ENCODE data around the gene CALCA.
"Not testable (repeated sequence)": the region's sequence is repeated elsewhere in the genome, so short reads cannot be mapped to it uniquely, and the experiment has no call there.

CALCA gene, protein sequence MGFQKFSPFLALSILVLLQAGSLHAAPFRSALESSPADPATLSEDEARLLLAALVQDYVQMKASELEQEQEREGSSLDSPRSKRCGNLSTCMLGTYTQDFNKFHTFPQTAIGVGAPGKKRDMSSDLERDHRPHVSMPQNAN

DNA sequence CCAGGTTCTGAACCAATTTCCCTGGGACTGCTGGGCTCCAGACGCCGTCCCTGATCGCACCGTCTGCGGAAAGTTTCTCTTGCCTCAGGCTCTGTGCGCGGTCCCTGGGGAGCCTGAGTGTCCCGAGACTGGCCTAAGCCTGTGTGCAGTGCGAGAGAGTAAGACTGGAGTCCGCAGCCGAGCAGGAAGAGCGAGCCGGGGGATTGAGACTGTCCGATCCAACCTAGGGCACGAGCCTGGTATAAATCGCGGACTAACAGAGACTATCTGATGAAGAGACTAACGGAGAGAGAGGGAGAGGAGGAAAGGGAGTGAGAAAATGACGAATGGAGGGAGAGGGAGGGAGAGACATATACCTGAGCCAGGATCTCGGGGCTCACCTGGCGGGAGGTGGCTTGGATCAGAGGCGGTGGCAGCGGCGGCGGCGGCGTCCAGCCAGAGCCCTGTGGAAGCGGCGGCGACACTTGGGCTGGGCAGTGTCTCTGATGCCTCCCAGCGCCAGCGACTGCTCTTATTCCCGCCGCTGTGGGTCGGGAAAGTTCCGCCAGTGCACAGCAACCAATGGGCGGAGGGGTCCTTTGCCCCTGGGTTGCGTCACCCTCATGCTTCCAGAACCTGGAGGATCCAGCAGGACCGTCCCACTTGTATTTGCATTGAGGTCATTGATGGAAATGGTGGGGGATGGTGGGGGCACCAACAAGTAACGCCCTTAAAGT lies at the start of gene CALCA:
TSS of gene CALCA (minus strand) at position 487 of the 716 bp plus-strand sequence. CDS start 1,159 bp downstream, outside the sequence.
- no peak for DNase-seq (ENCODE audit: low spot score)

DNA sequence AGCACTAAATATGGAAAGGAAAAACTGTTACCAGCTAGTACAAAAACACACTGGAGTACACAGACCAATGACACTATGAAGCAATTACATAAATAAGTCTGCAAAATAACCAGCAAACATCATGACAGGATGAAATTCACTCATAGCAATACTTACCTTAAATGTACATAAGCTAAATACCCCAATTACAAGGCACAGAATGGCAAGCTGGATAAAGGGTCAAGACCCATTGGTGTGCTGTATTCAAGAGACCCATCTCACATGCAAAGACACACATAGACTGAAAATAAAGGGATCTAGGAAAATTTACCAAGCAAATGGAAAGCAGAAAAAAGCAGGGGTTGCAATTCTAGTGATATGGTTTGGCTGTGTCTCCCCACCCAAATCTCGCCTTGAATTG lies 44.0 kb upstream of the CALCA start:
- DNase-seq (ENCODE audit: low spot score): no peak

DNA sequence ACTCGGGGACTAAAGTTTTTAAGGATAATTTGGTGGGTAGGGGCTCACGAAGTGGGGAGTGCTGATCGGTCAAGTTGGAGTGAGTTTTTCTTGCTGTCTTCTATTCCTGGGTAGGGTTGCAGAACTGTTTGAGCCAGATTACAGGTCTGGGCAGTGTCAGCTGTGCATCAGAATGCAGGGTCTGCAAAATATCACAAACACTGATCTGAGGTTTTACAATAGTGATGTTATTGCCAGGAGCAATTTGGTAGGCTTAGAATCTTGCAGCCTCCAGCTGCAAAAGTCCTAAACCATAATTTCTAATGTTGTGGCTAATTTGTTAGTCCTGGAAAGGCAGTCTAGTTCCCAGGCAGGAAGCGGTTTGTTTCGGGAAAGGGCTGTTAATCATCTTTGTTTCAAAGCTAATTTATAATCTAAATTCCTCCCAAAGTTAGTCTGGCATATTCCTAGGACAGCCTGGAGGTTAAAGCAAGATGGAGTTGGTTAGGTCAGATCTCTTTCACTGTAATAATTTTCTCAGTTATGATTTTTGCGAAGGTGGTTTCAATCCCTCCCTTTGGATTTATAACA lies 39.7 kb upstream of the CALCA start:
- no peak for DNase-seq (ENCODE audit: low spot score)

DNA sequence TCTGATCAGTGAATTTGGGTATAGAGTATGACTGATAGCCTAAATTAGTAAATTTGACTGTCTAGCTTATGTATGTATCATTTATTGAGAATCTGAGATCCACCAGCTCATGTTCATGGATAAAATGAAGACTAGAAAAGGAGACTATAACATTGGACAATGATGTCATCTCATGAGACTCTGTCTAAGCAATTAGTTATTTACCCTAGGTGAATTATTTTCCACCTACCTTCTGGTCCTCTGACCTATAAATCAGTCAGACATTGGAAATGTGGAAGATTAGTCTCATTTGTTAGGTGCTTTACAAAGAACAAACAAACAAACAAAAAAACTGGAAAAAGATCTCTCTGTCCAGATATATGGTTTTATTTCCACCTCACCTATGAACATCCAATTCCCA lies 38.7 kb upstream of the CALCA start:
- DNase-seq (ENCODE audit: low spot score): no peak

DNA sequence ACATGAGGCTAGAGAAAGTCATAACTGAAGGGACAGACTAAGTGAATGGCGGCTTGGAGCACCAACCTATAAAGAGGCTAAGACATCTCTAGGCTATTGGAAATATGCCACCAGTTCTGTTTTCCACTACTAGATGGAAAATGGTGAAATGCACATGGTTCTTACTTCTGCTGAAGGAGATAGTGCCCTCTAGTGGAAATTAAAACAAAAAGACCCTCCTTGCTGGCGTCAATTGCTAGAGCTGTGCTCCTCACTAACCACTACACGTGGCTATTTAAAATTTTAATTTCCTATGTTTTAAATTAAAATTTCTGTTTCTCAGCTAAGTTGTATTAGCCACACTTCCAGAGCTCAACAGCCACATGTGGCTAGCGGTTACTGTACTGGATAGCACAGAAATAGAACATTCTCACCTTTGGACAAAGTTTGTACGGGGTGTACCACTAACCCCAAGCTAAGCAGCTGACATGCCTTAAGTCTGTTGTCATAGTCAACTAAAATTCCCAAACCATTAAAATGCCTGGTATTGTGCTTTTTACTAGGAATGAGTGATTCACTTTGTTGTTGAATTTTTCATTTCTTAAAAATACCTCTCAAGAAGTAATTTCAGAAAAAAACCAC lies 34.1 kb upstream of the CALCA start:
- DNase-seq (ENCODE audit: low spot score): peak; percentile 76

DNA sequence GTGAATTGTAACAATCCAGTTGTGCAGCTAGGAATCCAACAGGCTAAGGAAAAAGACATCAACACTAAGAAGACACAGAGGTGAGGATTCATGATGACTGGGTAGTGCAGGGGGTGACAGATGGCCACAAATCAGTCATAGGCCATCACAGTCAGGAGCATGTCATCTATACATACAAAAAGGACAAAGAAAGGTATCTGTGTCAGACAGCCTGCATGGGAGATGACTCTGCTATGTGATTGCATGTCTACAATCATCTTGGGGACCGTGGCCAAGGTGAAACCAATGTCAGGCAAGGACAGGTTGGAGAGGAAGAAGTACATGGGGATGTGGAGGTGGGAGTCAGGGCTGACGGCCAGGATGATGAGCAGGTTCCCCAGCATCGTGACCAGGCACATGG lies 16.0 kb upstream of the CALCA start:
- DNase-seq (ENCODE audit: low spot score): not testable (repeated sequence)

DNA sequence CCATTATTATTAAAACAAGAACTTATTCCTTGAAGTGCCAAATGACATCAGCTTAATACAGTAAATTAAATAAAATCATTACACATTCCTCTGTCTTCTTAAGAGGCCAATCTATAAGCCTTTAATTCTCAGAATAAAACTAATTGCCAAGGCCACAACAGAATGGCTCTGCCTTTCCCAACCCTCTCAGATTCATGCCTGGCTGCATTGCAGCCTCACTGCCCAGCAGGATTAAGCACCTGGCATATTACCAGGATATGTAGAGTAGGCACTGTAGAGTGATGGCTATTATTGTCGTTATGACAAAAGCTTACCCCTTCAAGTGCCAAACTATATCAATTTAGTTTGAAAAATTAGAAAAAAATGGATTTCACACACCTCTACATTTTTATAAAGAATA lies 9.4 kb upstream of the CALCA start:
- no peak for DNase-seq (ENCODE audit: low spot score)

DNA sequence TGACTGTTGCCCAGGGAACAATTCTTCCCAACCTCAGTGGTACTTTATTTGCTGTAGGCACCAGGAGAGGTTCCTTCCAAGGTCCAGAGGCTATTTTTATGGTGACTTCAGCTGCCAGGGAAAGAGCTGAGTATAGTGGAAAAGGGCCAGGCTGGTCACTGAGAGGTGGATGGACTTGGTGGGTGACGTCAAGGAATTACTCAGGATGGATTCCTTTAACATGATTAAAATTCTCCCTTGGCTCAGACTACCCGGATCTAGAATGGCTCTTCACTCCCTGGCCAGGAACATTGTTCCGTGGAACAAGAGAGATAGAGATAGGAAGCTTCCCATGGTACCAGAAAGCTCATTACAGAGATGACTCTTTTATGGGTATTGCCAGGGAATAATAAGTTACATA lies 8.7 kb upstream of the CALCA start:
- DNase-seq (ENCODE audit: low spot score): peak; percentile 77

DNA sequence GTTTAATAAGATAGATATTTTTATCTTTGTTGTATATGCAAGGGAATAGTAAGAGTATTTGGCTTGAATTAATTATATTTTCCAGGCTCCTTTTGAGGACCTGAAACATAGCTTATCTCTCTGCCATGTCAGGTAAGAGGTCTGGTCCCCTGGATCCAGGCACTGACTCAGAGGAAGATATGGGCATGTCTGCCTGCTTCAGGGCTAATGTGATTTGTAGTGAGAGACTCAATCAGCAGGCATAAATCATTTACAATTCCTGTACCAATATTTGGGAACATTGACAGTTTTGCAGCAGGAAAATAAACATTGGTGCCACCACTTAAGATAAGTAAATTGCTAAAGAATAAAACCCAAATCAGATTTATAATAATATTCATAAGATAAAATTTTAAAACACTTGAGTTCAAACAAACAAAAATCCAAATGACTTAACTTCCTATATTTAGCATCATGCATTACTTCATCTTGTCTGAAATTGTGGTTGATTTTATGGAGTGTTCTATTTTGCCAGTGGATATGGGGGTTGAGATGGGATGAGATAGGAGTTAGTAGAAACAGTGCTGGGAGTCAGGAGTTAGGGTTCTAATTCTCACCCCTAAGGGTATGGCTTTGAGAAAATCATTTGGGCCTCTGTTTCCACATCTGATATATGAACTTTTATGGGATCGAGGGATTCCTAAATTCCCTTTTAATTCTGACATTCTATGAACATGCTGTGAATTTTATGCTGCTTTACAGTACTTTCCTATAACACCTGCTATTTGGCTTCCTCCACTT lies 5.1 kb upstream of the CALCA start:
- no peak for DNase-seq (ENCODE audit: low spot score)

DNA sequence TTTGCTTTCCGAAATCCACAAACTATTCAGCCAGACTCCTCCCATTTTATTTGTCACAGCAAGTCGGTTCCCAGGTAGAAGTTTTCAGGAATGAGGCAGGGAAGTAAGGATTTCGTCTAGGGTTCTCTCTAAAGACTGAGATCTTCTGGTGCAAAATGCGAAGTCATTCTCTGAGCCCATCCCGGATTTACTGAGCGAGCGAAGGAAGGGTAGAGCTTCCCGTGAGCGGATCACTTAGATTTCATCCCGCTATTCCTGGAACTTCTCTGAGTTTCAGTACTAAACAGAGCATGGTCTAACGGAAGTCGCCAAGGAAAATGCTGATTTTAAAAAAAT lies 3.1 kb upstream of the CALCA start:
- DNase-seq (ENCODE audit: low spot score): no peak

DNA sequence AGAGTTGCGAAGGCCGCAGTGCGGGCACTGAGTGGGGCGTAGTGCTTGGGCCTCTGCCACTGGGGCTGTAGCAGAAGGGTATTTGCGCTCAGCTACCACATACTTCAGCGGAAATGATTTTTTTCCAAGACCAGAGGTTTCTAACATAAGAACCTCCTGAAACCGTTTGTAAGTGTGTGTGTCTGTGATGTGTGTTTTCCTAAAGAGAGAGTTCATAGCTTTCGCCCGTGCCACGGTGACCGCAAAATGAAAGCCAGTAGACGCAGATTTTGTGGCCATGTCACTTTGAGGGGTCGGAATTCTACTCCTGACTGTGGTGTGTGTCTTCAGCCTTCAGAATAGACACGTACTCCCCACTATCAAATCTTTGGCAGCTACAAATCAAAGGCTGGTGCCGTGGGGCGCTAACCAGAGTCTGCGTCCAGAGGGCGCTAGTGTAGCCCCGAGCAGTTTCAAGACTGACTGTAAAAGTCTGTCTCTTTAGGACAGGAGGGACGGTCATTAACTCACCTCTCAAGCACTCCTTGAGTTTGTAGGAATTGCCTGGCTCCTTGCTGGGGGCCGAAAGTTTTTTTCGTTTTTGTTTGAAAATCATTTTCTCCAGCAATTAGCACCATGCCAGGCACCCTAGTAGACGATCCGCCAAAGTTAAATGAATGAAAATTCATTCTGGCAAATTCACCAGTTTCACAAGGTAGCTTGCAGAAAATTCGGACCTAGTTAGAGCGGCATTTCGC lies 2.5 kb upstream of the CALCA start:
- DNase-seq (ENCODE audit: low spot score): no peak

DNA sequence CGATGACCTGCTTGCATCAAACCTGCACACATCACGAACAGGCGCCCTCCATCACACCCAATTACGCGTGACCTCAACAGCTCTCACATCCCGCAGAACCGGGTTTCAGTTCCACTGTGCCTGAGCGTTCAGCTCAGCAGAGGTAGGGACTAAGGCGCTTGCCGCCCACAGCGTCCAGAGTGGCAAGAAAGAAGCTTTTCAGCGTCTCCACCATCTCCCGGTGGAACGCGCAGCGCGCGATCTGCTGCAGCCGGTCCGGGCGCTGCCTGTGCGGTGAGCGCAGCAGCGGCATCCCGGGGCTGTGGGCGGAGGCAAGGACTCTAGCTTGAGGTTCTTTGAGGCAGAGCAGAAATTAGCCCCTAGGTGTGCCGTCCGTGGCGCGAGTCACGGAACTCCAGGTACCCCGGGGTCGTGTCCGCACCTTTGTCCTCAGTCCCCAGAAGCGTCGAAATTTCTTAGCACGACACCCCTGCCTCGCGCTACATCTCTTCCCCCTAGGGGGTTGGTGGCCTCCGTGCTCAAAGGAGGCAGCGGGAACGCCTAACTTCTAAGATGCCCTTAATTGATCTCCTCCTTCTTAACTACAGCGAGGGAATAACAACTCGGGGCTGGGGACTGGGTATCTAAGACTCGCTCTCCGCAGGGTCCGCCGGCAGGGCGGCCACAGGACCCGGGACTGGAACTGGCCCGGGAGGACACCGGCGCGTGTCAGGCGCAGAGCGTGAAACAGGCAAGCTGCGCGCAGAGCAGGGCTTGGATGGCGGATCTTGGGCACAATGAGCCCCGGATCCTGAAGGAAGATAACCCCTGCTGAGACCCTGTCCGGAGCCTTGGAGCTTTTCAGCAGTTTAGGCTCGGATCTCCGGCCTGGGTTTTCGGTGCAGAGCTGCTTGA lies 1.7 kb upstream of the CALCA start:
- no peak for DNase-seq (ENCODE audit: low spot score)

DNA sequence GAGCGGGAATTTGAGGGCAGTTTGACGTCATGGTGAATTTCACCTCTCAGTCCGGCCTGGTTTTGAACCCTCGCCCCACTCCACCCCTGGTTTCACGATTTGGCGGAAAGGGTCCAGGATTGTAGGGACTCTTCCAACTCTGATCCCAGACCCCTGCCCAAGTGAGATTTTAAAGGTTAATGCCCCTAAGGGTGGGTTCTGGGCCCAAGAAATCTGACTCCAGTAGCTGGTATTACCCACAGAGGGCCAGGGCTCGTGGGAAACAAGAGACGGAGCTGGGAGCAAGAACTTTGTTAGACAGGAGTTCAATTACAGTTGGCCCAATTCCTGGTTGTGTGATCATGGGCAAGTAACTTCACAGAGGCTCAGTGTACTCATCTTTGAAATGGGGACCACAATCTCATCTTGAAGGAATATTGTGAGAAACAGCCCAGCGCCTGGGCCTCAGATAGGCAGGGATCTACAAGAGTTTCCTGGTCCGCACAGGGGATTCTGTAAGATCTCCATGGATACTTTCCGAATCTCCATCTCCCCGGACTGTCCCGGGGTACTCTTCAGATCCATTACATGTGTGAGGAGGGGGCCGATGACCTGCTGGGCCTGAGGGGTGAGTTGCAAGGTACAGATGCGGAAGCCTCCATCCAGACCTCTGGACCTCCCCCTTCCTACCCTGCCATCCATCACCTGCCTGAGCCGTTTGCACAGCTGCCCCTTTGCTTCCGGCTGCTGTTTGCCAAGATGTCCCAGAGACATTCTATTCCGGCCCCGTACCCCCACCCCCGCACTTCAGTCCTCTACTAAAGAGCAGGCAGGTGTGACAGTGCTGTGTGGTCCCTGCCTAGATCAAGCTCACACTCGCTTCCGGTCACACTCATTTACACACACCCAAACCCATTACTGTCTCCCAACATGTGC lies 687 bp upstream of the CALCA start:
- no peak for DNase-seq (ENCODE audit: low spot score)

DNA sequence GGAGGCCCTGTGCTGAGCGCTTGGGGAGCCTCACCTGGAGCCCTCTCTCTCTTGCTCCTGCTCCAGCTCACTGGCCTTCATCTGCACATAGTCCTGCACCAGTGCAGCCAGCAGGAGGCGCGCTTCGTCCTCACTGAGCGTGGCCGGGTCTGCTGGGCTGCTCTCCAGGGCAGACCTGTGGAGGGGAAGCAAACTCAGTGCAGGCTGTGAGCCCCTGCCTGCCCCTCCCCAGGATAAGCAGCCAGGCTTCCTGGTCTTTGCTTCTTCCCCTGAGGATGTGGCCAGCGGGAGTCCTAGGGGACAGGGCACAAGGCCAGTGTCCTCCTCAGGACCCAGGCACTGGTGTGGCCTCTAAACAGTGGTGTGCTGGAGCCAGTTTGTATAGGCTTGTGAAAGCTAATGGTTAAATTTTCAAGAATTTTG lies 2.2 kb downstream of the CALCA start:
- no peak for DNase-seq (ENCODE audit: low spot score)

DNA sequence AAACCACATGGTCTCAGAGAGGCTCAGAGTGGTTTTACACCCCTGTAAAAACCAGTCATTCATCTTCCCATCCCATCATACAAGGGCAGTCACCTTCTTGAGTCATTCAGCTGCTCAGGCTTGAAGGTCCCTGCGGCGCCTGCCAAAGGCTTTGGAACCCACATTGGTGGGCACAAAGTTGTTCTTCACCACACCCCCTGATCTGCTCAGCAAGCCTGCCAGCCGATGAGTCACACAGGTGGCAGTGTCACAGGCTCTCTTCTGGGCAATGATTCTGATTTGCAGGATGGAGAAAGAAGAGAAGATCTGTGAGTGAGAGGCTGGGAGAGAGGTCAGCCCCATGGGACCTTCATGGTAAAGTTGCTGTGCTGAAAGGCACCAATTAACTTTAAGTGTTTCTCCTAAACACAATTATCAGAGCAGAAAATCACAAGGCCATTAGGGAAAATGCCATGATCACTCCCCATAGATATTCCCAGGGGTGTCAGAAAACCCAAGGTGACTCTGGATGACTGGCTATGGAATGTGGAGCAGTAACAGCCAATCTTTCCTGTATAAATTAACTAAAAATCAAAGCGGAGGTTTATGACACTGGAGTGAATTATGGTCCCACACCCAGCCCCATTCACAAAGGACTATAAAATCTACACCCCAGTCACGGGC lies 4.4 kb downstream of the CALCA start:
- no peak for DNase-seq (ENCODE audit: low spot score)

DNA sequence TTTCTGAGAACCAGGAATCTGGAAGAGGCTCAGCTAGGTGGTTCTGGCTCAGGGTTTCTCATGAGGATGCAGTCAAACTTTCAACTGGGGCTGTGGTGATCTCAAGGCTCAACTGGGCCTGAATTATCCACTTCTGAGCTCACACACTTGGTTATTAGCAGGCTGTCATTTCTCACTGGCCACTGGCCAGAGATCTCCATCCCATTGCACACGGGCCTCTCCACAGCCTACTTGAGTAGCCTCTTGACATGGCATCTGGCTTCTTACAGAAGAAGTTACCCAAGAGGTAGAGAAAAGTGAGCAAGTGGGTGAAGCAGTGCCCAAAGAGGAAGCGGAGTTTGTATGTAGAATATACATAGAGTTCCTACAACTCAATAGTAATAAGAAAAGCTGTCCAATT lies 16.0 kb downstream of the CALCA start:
- DNase-seq (ENCODE audit: low spot score): no peak

DNA sequence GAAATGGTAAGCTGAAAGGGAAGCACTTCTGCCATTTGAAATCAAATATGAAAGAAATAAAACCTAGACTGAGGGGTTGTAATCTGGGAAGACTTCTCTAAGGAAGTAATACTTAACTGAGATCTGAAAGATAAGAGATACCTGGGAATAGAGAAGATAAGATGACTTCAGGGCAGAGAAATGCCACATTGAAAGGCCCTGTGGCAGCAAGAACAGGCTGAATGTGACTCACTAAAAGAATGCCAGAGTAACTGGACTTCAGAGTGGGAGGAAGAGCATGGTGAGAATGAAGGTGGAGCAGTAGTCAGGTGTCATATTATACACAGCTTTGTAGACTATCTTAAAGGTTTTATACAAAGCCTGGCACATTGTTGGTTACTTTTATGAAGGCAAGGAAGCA lies 17.6 kb downstream of the CALCA start:
- no peak for DNase-seq (ENCODE audit: low spot score)

DNA sequence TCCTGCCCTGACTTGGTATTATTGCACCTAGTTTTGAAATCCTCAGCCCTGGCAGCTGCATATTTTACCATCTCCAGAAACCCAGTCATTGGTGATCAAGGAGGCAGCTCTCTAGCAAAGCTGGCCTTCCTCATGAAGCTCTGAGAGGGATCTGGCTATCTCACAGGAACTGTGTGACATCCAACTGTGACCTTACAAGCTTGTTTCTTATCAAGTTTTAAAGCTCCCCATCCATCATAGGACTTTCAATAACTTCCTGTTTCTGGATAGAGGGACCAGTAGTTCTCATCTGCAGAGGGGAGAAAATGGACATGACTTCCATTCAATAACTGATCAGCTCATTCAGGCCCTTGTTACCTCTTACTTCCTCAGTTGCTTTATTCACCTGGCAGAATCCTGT lies 18.2 kb downstream of the CALCA start:
- DNase-seq (ENCODE audit: low spot score): no peak

DNA sequence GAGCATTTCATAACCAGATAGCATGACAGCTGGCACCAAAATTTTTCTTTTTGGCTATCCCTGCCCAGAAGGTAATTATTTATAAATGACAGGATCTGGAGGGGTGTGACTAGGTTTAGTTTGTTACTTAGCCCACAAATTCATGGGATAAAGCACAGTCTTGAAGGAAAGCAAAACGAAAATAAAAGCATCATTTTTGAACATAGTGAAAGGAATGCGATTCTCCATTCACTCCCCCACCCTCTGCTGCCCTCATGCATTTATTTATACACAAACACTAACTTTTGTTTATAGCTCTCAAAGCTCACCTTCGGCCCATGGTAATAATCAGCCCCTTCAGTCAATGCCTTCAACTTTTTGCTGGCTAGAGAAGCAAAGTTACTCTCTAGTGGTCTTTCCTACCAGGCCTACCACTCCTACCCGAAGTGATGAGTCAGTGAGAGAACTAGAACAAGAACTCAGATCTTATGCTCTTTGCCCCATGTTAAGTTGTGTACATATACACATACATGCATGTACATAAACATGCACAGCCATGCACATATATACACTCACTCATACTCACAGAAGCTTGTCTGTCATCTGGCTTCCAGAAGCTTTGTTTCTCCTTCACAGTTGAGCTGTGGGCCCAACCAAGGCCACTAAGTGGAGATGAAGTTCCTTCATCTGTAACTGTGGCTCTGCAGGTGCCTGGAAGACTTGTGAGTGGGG lies 22.6 kb downstream of the CALCA start:
- no peak for DNase-seq (ENCODE audit: low spot score)
